ENCODE data around the gene ARID4B.

GRCh38 chr1:235158680-235159079 is 169.3 kb downstream of the ARID4B start:
- no peak for TF ChIP-seq CTCF (conservative IDR thresholded peaks at IDR 0.05; ENCODE audit: low read length)
- TF ChIP-seq EZH2phosphoT487 (IDR thresholded peaks at IDR 0.05; ENCODE audit: borderline replicate concordance), result no peak

Measured in Loucy (cell line).